PC-3 (cell line): Measurements from ENCODE around the gene GRXCR2. TPM values are rescaled to one million over a fixed set of nuclear protein-coding genes. Genes with fewer than 3 reads are reported as not detected.

Source experiments
- ATAC-seq: fragments of 200-7000 bp; cut with Tn5 transposase; 2 replicates; pipeline ENCODE4 v1.9.1; 2020; ENCODE audit warnings: mild to moderate bottlenecking, moderate library complexity
- BruUV-seq: library from RNA; stranded (reverse); fragments of 400-500 nt; replicated peaks from 2 replicates; lab custom pipeline; 2021; lab: Mats Ljungman, UMichigan
- CTCF ChIA-PET: fragments of 300-600 bp; sonication (Branson Sonifier 250); formaldehyde crosslinking; loops from one replicate; lab custom pipeline; 2022; ENCODE audit warnings: antibody characterized with exemption; lab: Charles Lee
- POLR2A ChIA-PET: fragments of 300-600 bp; sonication (Branson Sonifier 250); formaldehyde crosslinking; loops from one replicate; lab custom pipeline; 2022; ENCODE audit warnings: antibody characterized with exemption; ENCODE audit not compliant: unreplicated experiment; lab: Charles Lee
- DNase-seq: peaks from one replicate; pipeline ENCODE4 v3.0.0-alpha.2; 2015
- H2AFZ ChIP-seq: fragments of 300-600 bp; sonication (generic); 2 replicates; pipeline ENCODE4 v1.6.0; 2016; ENCODE audit warnings: antibody characterized with exemption, low read length
- H3F3A ChIP-seq: fragments of 300-600 bp; sonication (generic); one replicate; pipeline ENCODE4 v1.6.0; 2017; ENCODE audit warnings: antibody characterized with exemption, low read length, control low read depth, mild to moderate bottlenecking; ENCODE audit not compliant: unreplicated experiment
- H3K27ac ChIP-seq: fragments of 300-600 bp; sonication (generic); 2 replicates; pipeline ENCODE4 v1.5.1; 2016; ENCODE audit warnings: mild to moderate bottlenecking, low read length
- H3K27me3 ChIP-seq: fragments of 300-600 bp; sonication (generic); 2 replicates; pipeline ENCODE4 v1.6.1; 2016; ENCODE audit warnings: low read length, mixed read lengths
- H3K36me3 ChIP-seq: fragments of 300-600 bp; sonication (generic); 2 replicates; pipeline ENCODE4 v1.6.1; 2016; ENCODE audit warnings: low read depth, mixed run types, low read length, mixed read lengths
- H3K4me1 ChIP-seq: fragments of 300-600 bp; sonication (generic); 2 replicates; pipeline ENCODE4 v1.5.1; 2016; ENCODE audit warnings: low read length; ENCODE audit not compliant: insufficient read depth
- H3K4me2 ChIP-seq: fragments of 300-600 bp; sonication (generic); 2 replicates; pipeline ENCODE4 v1.6.0; 2016; ENCODE audit warnings: low read length
- H3K4me3 ChIP-seq: fragments of 300-600 bp; sonication (generic); 2 replicates; pipeline ENCODE4 v1.5.1; 2016; ENCODE audit warnings: mild to moderate bottlenecking, low read length, mixed read lengths
- H3K79me2 ChIP-seq: fragments of 300-600 bp; sonication (generic); 2 replicates; pipeline ENCODE4 v1.6.1; 2017; ENCODE audit warnings: low read length, mixed read lengths
- H3K9ac ChIP-seq: fragments of 300-600 bp; sonication (generic); 2 replicates; pipeline ENCODE4 v1.6.0; 2016; ENCODE audit warnings: mild to moderate bottlenecking, low read length
- H3K9me2 ChIP-seq: fragments of 300-600 bp; sonication (generic); replicated peaks from 2 replicates; pipeline ENCODE4 v1.6.1; 2016; ENCODE audit warnings: mixed run types, low read length, mixed read lengths
- H3K9me3 ChIP-seq: fragments of 300-600 bp; sonication (generic); 2 replicates; pipeline ENCODE4 v1.6.1; 2016; ENCODE audit warnings: low read length, mixed read lengths
- H4K20me1 ChIP-seq: fragments of 300-600 bp; sonication (generic); 2 replicates; pipeline ENCODE4 v1.6.1; 2016; ENCODE audit warnings: low read length, mixed read lengths
- EZH2 ChIP-seq: fragments of 300-600 bp; sonication (generic); IDR thresholded peaks from one replicate; pipeline ENCODE4 v1.6.1; 2017; ENCODE audit warnings: antibody characterized with exemption, mild to moderate bottlenecking, low read length; ENCODE audit not compliant: unreplicated experiment
- EZH2phosphoT487 ChIP-seq: fragments of 300-600 bp; sonication (generic); IDR thresholded peaks from 2 replicates; pipeline ENCODE4 v1.6.1; 2018; ENCODE audit warnings: mild to moderate bottlenecking, antibody characterized with exemption, low read length, borderline replicate concordance
- intact Hi-C: fragments of 100-400 bp; cut with micrococcal nuclease; formaldehyde crosslinking; loops from 2 replicates; pipeline ENCODE4 v1.9.0; 2023
- total RNA-seq: library from RNA; depleted of rRNA; stranded (reverse); fragments of >200 nt; gene quantifications from 2 replicates; pipeline ENCODE4 v1.2.3, GENCODE V29; 2014
- TF ChIP-seq, protein P1 (sequence below): fragments of 300-600 bp; sonication (generic); conservative IDR thresholded peaks from 2 replicates; pipeline ENCODE4 v1.5.1; 2017; ENCODE audit warnings: antibody characterized with exemption, low read depth, mild to moderate bottlenecking, low read length

The GRXCR2 gene
- total RNA-seq, 1 experiment from 2014 or later, result not detected

DNA sequence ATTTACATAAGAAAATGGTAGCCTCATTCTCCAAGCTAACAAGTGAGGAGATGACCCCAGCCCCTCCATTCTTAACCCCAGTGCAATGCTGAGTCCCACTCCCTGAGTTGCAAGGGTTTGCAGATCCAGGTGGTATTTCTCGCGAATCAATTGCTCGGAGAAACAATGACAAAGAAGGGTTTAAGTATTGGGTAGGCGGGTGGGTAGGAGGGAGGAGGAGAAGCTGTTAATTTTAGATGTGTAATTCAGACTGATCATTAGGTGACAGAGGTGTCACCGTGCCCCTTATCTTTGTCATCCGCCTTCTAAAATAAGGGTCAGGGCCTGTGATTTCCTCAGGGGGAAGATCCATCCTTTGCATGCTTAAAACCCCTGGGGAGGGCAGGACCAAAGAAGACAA lies 46.6 kb upstream of the GRXCR2 start:
- Histone ChIP-seq H3K36me3 (no peaks in the 10 kb centered on the region), H3F3A (no peaks in the 10 kb centered on the region), H3K9ac (no peak overlapping the region), H3K4me2 (no peak overlapping the region), H3K4me1 (peaks cover 6% of the 10 kb centered on the region; the same call in 1 of the 2 replicates), H3K79me2 (no peaks in the 10 kb centered on the region), H2AFZ (no peak overlapping the region), H3K4me3 (no peak overlapping the region), H3K9me2 (no peaks in the 10 kb centered on the region), H3K27ac (no peak overlapping the region), H4K20me1 (no peaks in the 10 kb centered on the region), H3K27me3 (no peaks in the 10 kb centered on the region), H3K9me3 (no peaks in the 10 kb centered on the region)
- DNase-seq (no peak), ATAC-seq (no peak)
- TF ChIP-seq, protein P1, sequence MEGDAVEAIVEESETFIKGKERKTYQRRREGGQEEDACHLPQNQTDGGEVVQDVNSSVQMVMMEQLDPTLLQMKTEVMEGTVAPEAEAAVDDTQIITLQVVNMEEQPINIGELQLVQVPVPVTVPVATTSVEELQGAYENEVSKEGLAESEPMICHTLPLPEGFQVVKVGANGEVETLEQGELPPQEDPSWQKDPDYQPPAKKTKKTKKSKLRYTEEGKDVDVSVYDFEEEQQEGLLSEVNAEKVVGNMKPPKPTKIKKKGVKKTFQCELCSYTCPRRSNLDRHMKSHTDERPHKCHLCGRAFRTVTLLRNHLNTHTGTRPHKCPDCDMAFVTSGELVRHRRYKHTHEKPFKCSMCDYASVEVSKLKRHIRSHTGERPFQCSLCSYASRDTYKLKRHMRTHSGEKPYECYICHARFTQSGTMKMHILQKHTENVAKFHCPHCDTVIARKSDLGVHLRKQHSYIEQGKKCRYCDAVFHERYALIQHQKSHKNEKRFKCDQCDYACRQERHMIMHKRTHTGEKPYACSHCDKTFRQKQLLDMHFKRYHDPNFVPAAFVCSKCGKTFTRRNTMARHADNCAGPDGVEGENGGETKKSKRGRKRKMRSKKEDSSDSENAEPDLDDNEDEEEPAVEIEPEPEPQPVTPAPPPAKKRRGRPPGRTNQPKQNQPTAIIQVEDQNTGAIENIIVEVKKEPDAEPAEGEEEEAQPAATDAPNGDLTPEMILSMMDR, result no peak
- no peak for TF ChIP-seq EZH2
- TF ChIP-seq EZH2phosphoT487, result no peak
- BruUV-seq, result no TSS peak
- intact Hi-C loops, result no loop called here
- ChIA-PET CTCF (no interaction called here), POLR2A (no interaction called here)

DNA sequence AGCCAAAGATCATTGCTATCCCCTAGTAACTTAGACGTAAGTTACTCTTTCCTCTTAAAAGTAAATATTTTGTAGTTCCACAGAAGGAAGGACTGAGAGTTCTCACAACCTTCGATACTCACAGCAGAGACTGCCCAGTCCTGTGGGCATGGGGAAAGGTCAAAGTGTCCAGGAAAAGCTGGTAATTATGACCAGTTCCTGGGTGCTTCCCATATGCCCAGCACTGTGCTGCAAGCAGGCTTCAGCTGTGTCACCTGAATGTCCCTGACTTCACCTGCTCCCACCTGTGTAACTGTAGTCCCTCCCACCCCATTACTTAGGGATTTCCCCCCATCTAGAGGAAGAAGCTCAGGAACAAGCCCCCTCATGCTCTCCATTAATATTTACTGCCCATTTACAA lies 45.6 kb upstream of the GRXCR2 start:
- ATAC-seq, result no peak
- BruUV-seq, result no TSS peak
- no peak overlapping the region for H3K4me3 ChIP-seq

DNA sequence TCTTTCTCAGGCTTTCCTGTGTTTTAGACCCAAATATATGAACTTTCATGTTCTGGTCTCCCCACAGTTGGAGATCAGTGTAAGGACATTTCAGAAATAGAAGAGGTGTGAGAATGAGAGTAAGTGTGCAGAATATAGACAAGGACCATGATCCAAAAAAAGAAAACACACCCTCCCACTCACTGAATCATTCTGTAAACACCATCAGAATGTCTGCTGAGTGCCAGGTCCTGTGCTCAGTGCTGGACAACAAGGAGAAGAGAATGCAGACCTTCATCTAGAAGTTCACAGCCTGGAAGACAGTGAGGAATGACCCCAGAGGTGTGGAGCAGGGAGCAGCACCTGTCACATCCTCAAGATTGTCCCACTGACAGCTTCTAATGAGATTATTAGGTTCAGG lies 44.5 kb upstream of the GRXCR2 start:
- no TSS peak for BruUV-seq
- no peak overlapping the region for H2AFZ ChIP-seq
- no peaks in the 10 kb centered on the region for H4K20me1 ChIP-seq
- no peaks in the 10 kb centered on the region for H3K79me2 ChIP-seq
- no peaks in the 10 kb centered on the region for H3K27me3 ChIP-seq
- no peak overlapping the region for H3K4me3 ChIP-seq
- no peaks in the 10 kb centered on the region for H3K9me2 ChIP-seq
- CTCF ChIA-PET, result no interaction called here
- no peak overlapping the region for H3K9ac ChIP-seq
- ATAC-seq, result peak; percentile 22; the same call in 1 of the 2 replicates
- TF ChIP-seq, protein P1, result no peak
- no peak for TF ChIP-seq EZH2phosphoT487
- TF ChIP-seq EZH2, result no peak
- no peaks in the 10 kb centered on the region for H3K9me3 ChIP-seq
- POLR2A ChIA-PET, result no interaction called here
- DNase-seq, result no peak
- intact Hi-C loops, result no loop called here
- H3K36me3 ChIP-seq, result no peaks in the 10 kb centered on the region
- no peak overlapping the region for H3K27ac ChIP-seq
- H3K4me2 ChIP-seq, result no peak overlapping the region
- H3F3A ChIP-seq, result no peaks in the 10 kb centered on the region
- H3K4me1 ChIP-seq, result peaks cover 5% of the 10 kb centered on the region; the same call in 1 of the 2 replicates

More for the DNA sequence above, 45.6 kb upstream of the GRXCR2 start:
- ChIA-PET CTCF (no interaction called here), POLR2A (no interaction called here)
- Histone ChIP-seq H3K9me2 (no peaks in the 10 kb centered on the region), H3K4me2 (no peak overlapping the region), H3K27ac (no peak overlapping the region), H4K20me1 (no peaks in the 10 kb centered on the region), H3K4me1 (peaks cover 5% of the 10 kb centered on the region; the same call in 1 of the 2 replicates), H3K9me3 (no peaks in the 10 kb centered on the region), H2AFZ (no peak overlapping the region), H3K9ac (no peak overlapping the region), H3K27me3 (no peaks in the 10 kb centered on the region), H3F3A (no peaks in the 10 kb centered on the region), H3K79me2 (no peaks in the 10 kb centered on the region), H3K36me3 (no peaks in the 10 kb centered on the region)
- no peak for DNase-seq
- TF ChIP-seq, protein P1, result no peak
- no peak for TF ChIP-seq EZH2
- no peak for TF ChIP-seq EZH2phosphoT487
- intact Hi-C loops, result no loop called here
